GM12878 (cell line): ENCODE data around the gene CHRND. TPM values are rescaled to one million over a fixed set of nuclear protein-coding genes. Genes with fewer than 3 reads are reported as not detected.

ENCODE experiments used
- ATAC-seq: fragments of 200-7000 bp; cut with Tn5 transposase; 3 replicates; pipeline ENCODE4 v1.9.1; 2020; ENCODE audit warnings: mild to moderate bottlenecking, moderate library complexity
- BruUV-seq: library from RNA; stranded (reverse); fragments of 400-500 nt; replicated peaks from 2 replicates; lab custom pipeline; 2021; lab: Mats Ljungman, UMichigan
- CTCF ChIA-PET: fragments of 300-600 bp; sonication (Branson Sonifier 250); formaldehyde crosslinking; extraction: SDS; loops from one replicate; lab custom pipeline; 2021; ENCODE audit warnings: inconsistent platforms; lab: Yijun Ruan, JAX
- POLR2A ChIA-PET: fragments of 350-600 bp; formaldehyde crosslinking; extraction: SDS; loops from one replicate; lab custom pipeline; 2021; ENCODE audit warnings: inconsistent platforms; lab: Charles Lee
- RAD21 ChIA-PET: fragments of 300-600 bp; sonication (Branson Sonifier 250); formaldehyde crosslinking; loops from one replicate; lab custom pipeline; 2023; ENCODE audit warnings: antibody characterized with exemption; ENCODE audit not compliant: unreplicated experiment; lab: Charles Lee
- SMC1A ChIA-PET: fragments of 300-600 bp; sonication (Branson Sonifier 250); formaldehyde crosslinking; loops from one replicate; lab custom pipeline; 2023; ENCODE audit not compliant: unreplicated experiment, uncharacterized antibody; lab: Charles Lee
- DNase-seq: peaks from one replicate; pipeline ENCODE4 v3.0.0-alpha.2; 2011; ENCODE audit warnings: low read depth, low spot score
- FAIRE-seq: peaks from 3 replicates; lab custom pipeline; 2011; peaks lifted over from hg19 to GRCh38; lab: Jason Lieb, UNC
- H2AFZ ChIP-seq: 2 replicates; pipeline ENCODE4 v1.6.0; 2011; ENCODE audit warnings: low read depth, low read length, control low read depth; ENCODE audit not compliant: control insufficient read depth
- H3K27ac ChIP-seq: 2 replicates; pipeline ENCODE4 v1.5.1; 2011; ENCODE audit warnings: control low read depth; ENCODE audit not compliant: control insufficient read depth, insufficient read depth
- H3K27me3 ChIP-seq, 2 experiments: replicated peaks in 1 of 2; 2 replicates each; pipeline versions ENCODE4 v1.6.0 to v1.6.1; 2011; ENCODE audit warnings: low read length in 1 of 2; ENCODE audit not compliant: control insufficient read depth in 2 of 2, insufficient read depth in 2 of 2
- H3K36me3 ChIP-seq, 2 experiments: 2 replicates each; pipeline ENCODE4 v1.5.1; 2011; ENCODE audit warnings: low read length in 1 of 2; ENCODE audit not compliant: control insufficient read depth in 2 of 2, insufficient read depth in 2 of 2
- H3K4me1 ChIP-seq: 2 replicates; pipeline ENCODE4 v1.6.1; 2011; ENCODE audit warnings: mild to moderate bottlenecking, low read length, moderate library complexity, mixed read lengths; ENCODE audit not compliant: control insufficient read depth, insufficient read depth
- H3K4me2 ChIP-seq: 2 replicates; pipeline ENCODE4 v1.6.0; 2011; ENCODE audit warnings: control low read depth; ENCODE audit not compliant: control insufficient read depth, insufficient read depth
- H3K4me3 ChIP-seq: fragments of 200-600 bp; sonication (generic); 2 replicates; pipeline ENCODE4 v1.5.1; 2016
- H3K79me2 ChIP-seq: 2 replicates; pipeline ENCODE4 v1.6.0; 2011; ENCODE audit warnings: low read length; ENCODE audit not compliant: control insufficient read depth, insufficient read depth
- H3K9ac ChIP-seq: 2 replicates; pipeline ENCODE4 v1.8.0; 2011; ENCODE audit warnings: low read length, control low read depth, mixed read lengths; ENCODE audit not compliant: control insufficient read depth, insufficient read depth
- H3K9me3 ChIP-seq: replicated peaks from 3 replicates; pipeline ENCODE4 v1.5.1; 2011; ENCODE audit warnings: mild to moderate bottlenecking, low read length; ENCODE audit not compliant: control insufficient read depth, insufficient read depth
- H4K20me1 ChIP-seq: 2 replicates; pipeline ENCODE4 v1.6.0; 2011; ENCODE audit not compliant: control insufficient read depth, insufficient read depth
- BCL3 ChIP-seq: IDR thresholded peaks from 2 replicates; pipeline ENCODE4 v1.6.1; 2011; ENCODE audit warnings: borderline replicate concordance, low read depth, mild to moderate bottlenecking, moderate library complexity, low read length; ENCODE audit not compliant: insufficient read depth, poor library complexity, severe bottlenecking
- CEBPB ChIP-seq, 2 experiments: fragments of 150-350 bp in 1 of 2; IDR thresholded peaks; 2 replicates each; pipeline ENCODE4 v1.6.1; 2012 to 2014; ENCODE audit warnings: low read depth in 2 of 2, low read length in 2 of 2, borderline replicate concordance in 1 of 2, inconsistent platforms in 1 of 2
- CHD1 ChIP-seq: IDR thresholded peaks from 2 replicates; pipeline ENCODE4 v1.6.1; 2012; ENCODE audit warnings: low read depth, low read length, improper control_type of control experiment
- DPF2 ChIP-seq: fragments of 450-650 bp; IDR thresholded peaks from 2 replicates; pipeline ENCODE4 v1.6.1; 2017; ENCODE audit warnings: mild to moderate bottlenecking
- IRF4 ChIP-seq: IDR thresholded peaks from 2 replicates; pipeline ENCODE4 v1.6.1; 2011; ENCODE audit warnings: low read depth, low read length
- MAX ChIP-seq: IDR thresholded peaks from 2 replicates; pipeline ENCODE4 v1.6.1; 2012; ENCODE audit warnings: low read depth, low read length, improper control_type of control experiment
- MTA3 ChIP-seq: IDR thresholded peaks from 2 replicates; pipeline ENCODE4 v1.6.1; 2012; ENCODE audit warnings: low read length, inconsistent platforms, borderline replicate concordance
- MYC ChIP-seq: IDR thresholded peaks from 2 replicates; pipeline ENCODE4 v1.6.1; 2011; ENCODE audit warnings: mild to moderate bottlenecking, low read length, moderate library complexity, inconsistent platforms; ENCODE audit not compliant: insufficient read depth, insufficient replicate concordance, insufficient read length, severe bottlenecking
- NRF1 ChIP-seq: conservative IDR thresholded peaks from 2 replicates; pipeline ENCODE4 v1.6.1; 2011; ENCODE audit warnings: mild to moderate bottlenecking, low read depth, low read length, improper control_type of control experiment
- POLR2AphosphoS5 ChIP-seq: IDR thresholded peaks from 2 replicates; pipeline ENCODE4 v1.6.1; 2011; ENCODE audit warnings: mild to moderate bottlenecking, low read length, inconsistent platforms
- SMAD5 ChIP-seq: IDR thresholded peaks from 2 replicates; pipeline ENCODE4 v1.6.1; 2016; ENCODE audit warnings: antibody characterized with exemption, low read depth
- SREBF2 ChIP-seq: IDR thresholded peaks from 2 replicates; pipeline ENCODE4 v1.6.1; 2012; ENCODE audit warnings: mild to moderate bottlenecking, low read length
- STAT1 ChIP-seq: fragments of 450-650 bp; conservative IDR thresholded peaks from 2 replicates; pipeline ENCODE4 v1.6.1; 2014; ENCODE audit warnings: antibody characterized with exemption, mild to moderate bottlenecking
- YBX1 ChIP-seq: fragments of 450-650 bp; IDR thresholded peaks from 2 replicates; pipeline ENCODE4 v1.6.1; 2016; ENCODE audit warnings: antibody characterized with exemption
- YY1 ChIP-seq: IDR thresholded peaks from 2 replicates; pipeline ENCODE4 v1.6.1; 2011; ENCODE audit warnings: low read depth, mild to moderate bottlenecking, low read length
- ZNF217 ChIP-seq: fragments of 450-650 bp; IDR thresholded peaks from 2 replicates; pipeline ENCODE4 v1.6.1; 2017; ENCODE audit warnings: antibody characterized with exemption, mild to moderate bottlenecking
- ZNF24 ChIP-seq: fragments of 450-650 bp; IDR thresholded peaks from 2 replicates; pipeline ENCODE4 v1.6.1; 2017; ENCODE audit warnings: antibody characterized with exemption, mild to moderate bottlenecking
- ZNF592 ChIP-seq: fragments of 450-650 bp; IDR thresholded peaks from 2 replicates; pipeline ENCODE4 v1.6.1; 2017; ENCODE audit warnings: mild to moderate bottlenecking, moderate library complexity
- WGBS: methylation state at CpG from one replicate; pipeline ENCODE4 v1.1.6; 2016; ENCODE audit warnings: low lambda C conversion rate; ENCODE audit not compliant: insufficient replicate concordance, insufficient coverage; ENCODE audit errors: missing lambda C conversion rate; 5-methylcytosine and 5-hydroxymethylcytosine counted together
- in situ Hi-C: fragments of 300-500 bp; cut with MboI; formaldehyde crosslinking; loops from 9 replicates; pipeline ENCODE4 v1.14.3; 2018; ENCODE audit warnings: mixed read lengths
- intact Hi-C: fragments of 100-400 bp; cut with micrococcal nuclease; formaldehyde crosslinking; loops from one replicate; pipeline ENCODE4 v1.14.2; 2022; ENCODE audit not compliant: unreplicated experiment
- polyA plus RNA-seq, 11 experiments: library from polyadenylated mRNA; depleted of rRNA in 4 of 11; unstranded in 6 of 11; stranded (reverse) in 5 of 11; fragments of >200 nt; fragmentation: Nextera tagmentation in 4 of 11; fragmentation: Illumina TruSeq in 1 of 11; extraction: Ambion mirVana in 4 of 11; extraction: Trizol in 1 of 11; gene quantifications; 1 replicate in 1 of 11; 2 replicates in 10 of 11; pipeline versions ENCODE4 v1.2.1 to v1.2.3, GENCODE V29; 2011 to 2016; ENCODE audit warnings: inconsistent platforms in 2 of 11, missing spikeins in 2 of 11, low read depth in 1 of 11
- total RNA-seq, 4 experiments: library from RNA; depleted of rRNA in 3 of 4; stranded (reverse); fragments of >200 nt in 3 of 4; fragmentation: Illumina TruSeq in 1 of 4; extraction: Trizol in 1 of 4; gene quantifications; 2 replicates each; pipeline versions ENCODE4 v1.2.1 to v1.2.3, GENCODE V29; 2013 to 2021

Gene CHRND
- total and polyA plus RNA-seq, 10 of the 15 experiments (the other 5 are each of a cell fraction or from before 2014, with no cell fraction given): not detected

- H3K27me3 ChIP-seq: no peaks in the 10 kb centered on the region
- H4K20me1 ChIP-seq: 0 out of 2 replicates have a peak, but pooled peaks cover 3% of the 10 kb centered on the region
- intact Hi-C loops (no loop called here), in situ Hi-C loops (no loop called here)
- TSS peak; percentile 68 for BruUV-seq
- ChIA-PET POLR2A (interaction anchor here (0.6 to 1.1 kb wide), 2 partner anchors 12 to 519 kb away, joined by 3 to 4 read pairs; no protein-coding TSS in a partner anchor), RAD21 (no interaction called here), SMC1A (interaction anchor here (0.5 kb wide), 1 partner anchor 28 kb away, joined by 5 read pairs; no protein-coding TSS in a partner anchor), CTCF (interaction anchor here (0.8 kb wide), 1 partner anchor 846 kb away, joined by 3 read pairs; no protein-coding TSS in a partner anchor)
- peak within 1 kb of the TSS; percentile 85 for H3K4me3 ChIP-seq
- no peak for FAIRE-seq
- WGBS: under 1% methylated on average over 60 of the region's 81 CpGs
- ATAC-seq: peak; percentile 97
- H3K79me2 ChIP-seq: peaks cover 59% of the 10 kb centered on the region
- H3K4me1 ChIP-seq: no peaks in the 10 kb centered on the region; the same call in 1 of the 2 replicates
- peak within 1 kb of the TSS; percentile 97 for H3K27ac ChIP-seq
- H3K36me3 ChIP-seq: no peaks in the 10 kb centered on the region; a peak in 1 of 4 replicates
- peak within 1 kb of the TSS; percentile 91 for H3K4me2 ChIP-seq
- peak within 1 kb of the TSS; percentile 91 for H2AFZ ChIP-seq
- H3K9me3 ChIP-seq: no peaks in the 10 kb centered on the region; the same call in 2 of the 3 replicates
- peak; percentile 64 for DNase-seq
- peak within 1 kb of the TSS; percentile 99 for H3K9ac ChIP-seq
- TF ChIP-seq STAT1: no peak; the same call in 1 of the 2 replicates
- no peak for TF ChIP-seq MTA3
- TF ChIP-seq DPF2: 0 out of 2 replicates have a peak, but pooled peaks have one; percentile 34
- TF ChIP-seq MYC: no peak
- no peak for TF ChIP-seq SMAD5
- TF ChIP-seq ZNF592: no peak
- TF ChIP-seq IRF4: peak; percentile 69; the same call in 1 of the 2 replicates
- no peak for TF ChIP-seq YBX1
- TF ChIP-seq CEBPB (IDR thresholded peaks at IDR 0.05; ENCODE audit: borderline replicate concordance in 1 of 2, low read depth in 2 of 2, low read length in 2 of 2): no peak
- no peak for TF ChIP-seq CHD1
- TF ChIP-seq YY1: peak; percentile 86; the same call in 1 of the 2 replicates
- TF ChIP-seq ZNF24: 0 out of 2 replicates have a peak, but pooled peaks have one; percentile 3
- peak; percentile 77 for TF ChIP-seq MAX
- TF ChIP-seq ZNF217: no peak
- TF ChIP-seq SREBF2: no peak
- TF ChIP-seq POLR2AphosphoS5: peak; percentile 94
- TF ChIP-seq NRF1: peak; percentile 88
- no peak for TF ChIP-seq BCL3
These were observed 24.6 kb downstream of the CHRND start, which contains the start of the genes EIF4E2 and TIGD1 for GRCh38 chr2:232550354-232551249. Gene EIF4E2 (plus strand): TSS chr2:232550689. CDS start chr2:232550725, 36 bp downstream. Gene TIGD1 (minus strand): TSS chr2:232550557. CDS start chr2:232549882, 675 bp downstream.
